A549 (cell line): ENCODE measurements around the gene PLCL1.

Experiments used
- CTCF ChIP-seq: fragments of >200 bp; sonication (Bioruptor Twin); formaldehyde crosslinking; IDR thresholded peaks from 3 replicates; pipeline ENCODE4 v1.5.1; 2016
- ESRRA ChIP-seq: fragments of 150-350 bp; IDR thresholded peaks from 2 replicates; pipeline ENCODE4 v1.6.1; 2014; ENCODE audit warnings: mild to moderate bottlenecking, low read length, borderline replicate concordance
- POLR2A ChIP-seq: IDR thresholded peaks from 2 replicates; pipeline ENCODE4 v1.6.1; 2012; ENCODE audit warnings: mild to moderate bottlenecking, low read length
- USF2 ChIP-seq: fragments of 450-650 bp; IDR thresholded peaks from 2 replicates; pipeline ENCODE4 v1.6.1; 2014; ENCODE audit warnings: antibody characterized with exemption

DNA sequence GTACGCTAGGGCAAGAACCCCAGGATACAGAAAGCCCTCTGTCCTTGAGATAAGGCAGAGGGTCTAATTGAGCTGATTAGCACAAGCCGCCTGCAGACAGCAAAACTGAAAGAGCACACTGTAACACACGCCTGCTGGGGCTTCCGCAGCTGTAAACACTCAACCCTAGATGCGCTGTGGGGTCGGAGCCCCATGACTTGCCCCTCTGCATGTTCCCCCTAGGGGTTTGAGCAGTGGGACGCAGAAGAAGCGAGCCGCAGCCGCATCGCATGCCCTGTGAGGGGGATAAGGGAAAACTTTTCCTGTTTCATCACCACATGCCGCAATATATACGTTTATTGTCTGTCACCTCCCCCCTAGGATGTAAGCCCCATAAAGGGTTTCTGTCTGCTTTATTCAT lies 384.6 kb downstream of the PLCL1 start:
- TF ChIP-seq USF2, result no peak
- no peak for TF ChIP-seq ESRRA
- TF ChIP-seq POLR2A, result no peak
- no peak for TF ChIP-seq CTCF
